Measurements from ENCODE around the gene LYZ. TPM values are rescaled to one million over a fixed set of nuclear protein-coding genes. Genes with fewer than 3 reads are reported as not detected.

The LYZ gene
- polyA plus RNA-seq, 2 of the 4 experiments (the other 2 are of a cell fraction): 0.12 TPM; not detected in 1

GRCh38 chr12:69350777-69351176, 2.6 kb downstream of the LYZ start:
- DNase-seq (ENCODE audit: low read depth in 1 of 2, low spot score in 1 of 2) (no peak), ATAC-seq (no peak), FAIRE-seq (no peak)
- WGBS (ENCODE audit: missing lambda C conversion rate): 48% methylated on average over 1 of the region's 1 CpG
- TF ChIP-seq CHD2 (IDR thresholded peaks at IDR 0.05; ENCODE audit: low read length, partially characterized antibody) (no peak), RFX5 (IDR thresholded peaks at IDR 0.05) (no peak), JUN (IDR thresholded peaks at IDR 0.05) (no peak), FOSL2 (IDR thresholded peaks at IDR 0.05) (no peak), FOSL2 (CRISPR knock-in tag; IDR thresholded peaks at IDR 0.05) (no peak), POLR2AphosphoS2 (conservative IDR thresholded peaks at IDR 0.05; ENCODE audit: low read length) (no peak), EP300 (IDR thresholded peaks at IDR 0.05) (no peak), CBX2 (IDR thresholded peaks at IDR 0.05; ENCODE audit: borderline replicate concordance, low read depth) (no peak), SREBF2 (IDR thresholded peaks at IDR 0.05) (no peak), CBX8 (IDR thresholded peaks at IDR 0.05) (no peak), HOXA7 (CRISPR knock-in tag; IDR thresholded peaks at IDR 0.05) (no peak), MAFK (IDR thresholded peaks at IDR 0.05; ENCODE audit: partially characterized antibody) (no peak), BHLHE40 (IDR thresholded peaks at IDR 0.05; ENCODE audit: low read depth, low read length) (no peak), HOXB5 (CRISPR knock-in tag; IDR thresholded peaks at IDR 0.05) (no peak), ATOH8 (CRISPR knock-in tag; IDR thresholded peaks at IDR 0.05; ENCODE audit: low read depth) (no peak), EHF (CRISPR knock-in tag; IDR thresholded peaks at IDR 0.05) (no peak), ESRRA (IDR thresholded peaks at IDR 0.05; ENCODE audit: borderline replicate concordance, low read length) (no peak), JUNB (IDR thresholded peaks at IDR 0.05) (no peak), HEYL (CRISPR knock-in tag; IDR thresholded peaks at IDR 0.05) (no peak), KDM1A (IDR thresholded peaks at IDR 0.05; ENCODE audit: low read depth) (no peak)
- Histone ChIP-seq H3K4me1 (no peaks in the 10 kb centered on the region), H3K4me3 (no peak overlapping the region), H3K27ac (no peak overlapping the region), H3K9me3 (no peaks in the 10 kb centered on the region), H3K4me2 (no peak overlapping the region)
- CTCF ChIA-PET: no interaction called here
- POLR2A ChIA-PET: no interaction called here

- H3K4me3 ChIP-seq: no peak overlapping the region
- H3K4me1 ChIP-seq: no peaks in the 10 kb centered on the region
- no peak for FAIRE-seq
- no peak for ATAC-seq
- H3K4me2 ChIP-seq: no peak overlapping the region
- 35% methylated on average over 2 of the region's 2 CpGs for WGBS (ENCODE audit: missing lambda C conversion rate)
- TF ChIP-seq ZFP36 (IDR thresholded peaks at IDR 0.05; ENCODE audit: borderline replicate concordance, partially characterized antibody) (no peak), MAFK (IDR thresholded peaks at IDR 0.05; ENCODE audit: partially characterized antibody) (peak; percentile 55)
- ChIA-PET CTCF (interaction anchor here (0.9 to 1.3 kb wide), 2 partner anchors 39 to 288 kb away, joined by 3 to 4 read pairs; no protein-coding TSS in a partner anchor), POLR2A (no interaction called here)
- H3K9me3 ChIP-seq: no peaks in the 10 kb centered on the region
- DNase-seq (ENCODE audit: low read depth in 1 of 2, low spot score in 1 of 2): no peak
- H3K27ac ChIP-seq: no peak overlapping the region
These were observed 3.5 kb downstream of the LYZ start for GRCh38 chr12:69351462-69352236.

GRCh38 chr12:69352904-69353303, 4.7 kb downstream of the LYZ start:
- CTCF ChIA-PET: interaction anchor here (1.3 kb wide), 1 partner anchor 41 kb away, joined by 4 read pairs; no protein-coding TSS in a partner anchor
- no peak overlapping the region for H3K4me2 ChIP-seq
- no peak overlapping the region for H3K27ac ChIP-seq
- no peak for TF ChIP-seq GATA3 (IDR thresholded peaks at IDR 0.05; ENCODE audit: borderline replicate concordance)
- TF ChIP-seq RARB (CRISPR knock-in tag; IDR thresholded peaks at IDR 0.05): no peak
- 76% methylated on average over 5 of the region's 5 CpGs for WGBS (ENCODE audit: missing lambda C conversion rate)
- ATAC-seq: no peak
- POLR2A ChIA-PET: no interaction called here
- H3K4me3 ChIP-seq: no peak overlapping the region
- H3K9me3 ChIP-seq: no peaks in the 10 kb centered on the region
- no peak for DNase-seq (ENCODE audit: low read depth in 1 of 2, low spot score in 1 of 2)
- FAIRE-seq: no peak
- no peaks in the 10 kb centered on the region; the same call in 2 of the 3 replicates for H3K4me1 ChIP-seq

- no peak overlapping the region for H3K4me2 ChIP-seq
- no peak for TF ChIP-seq HOXB13 (CRISPR knock-in tag; IDR thresholded peaks at IDR 0.05; ENCODE audit: low read depth)
- no peak for TF ChIP-seq MYC (IDR thresholded peaks at IDR 0.05; ENCODE audit: borderline replicate concordance, low read length)
- no peak for TF ChIP-seq E2F6 (IDR thresholded peaks at IDR 0.05; ENCODE audit: borderline replicate concordance, low read depth)
- no peak for TF ChIP-seq CBX2 (IDR thresholded peaks at IDR 0.05; ENCODE audit: borderline replicate concordance, low read depth)
- no peak for TF ChIP-seq ATOH8 (CRISPR knock-in tag; IDR thresholded peaks at IDR 0.05; ENCODE audit: low read depth)
- TF ChIP-seq RAD21 (conservative IDR thresholded peaks at IDR 0.05 in 1 of 2, IDR thresholded peaks at IDR 0.05 in 1 of 2): no peak
- TF ChIP-seq MAX (IDR thresholded peaks at IDR 0.05): no peak
- no peaks in the 10 kb centered on the region for H3K9me3 ChIP-seq
- H3K4me3 ChIP-seq: no peak overlapping the region
- CTCF ChIA-PET: no interaction called here
- WGBS (ENCODE audit: missing lambda C conversion rate): 80% methylated on average over 1 of the region's 1 CpG
- no peak overlapping the region for H3K27ac ChIP-seq
- DNase-seq (ENCODE audit: low read depth in 1 of 2, low spot score in 1 of 2) (no peak), FAIRE-seq (no peak), ATAC-seq (no peak)
- POLR2A ChIA-PET: no interaction called here
- peaks cover 5% of the 10 kb centered on the region for H3K4me1 ChIP-seq
These were observed 6.0 kb downstream of the LYZ start for GRCh38 chr12:69354172-69354555.

Measured in A549 (cell line).